NOMO-1 treated with dmso at 0.1 percent for 144 hours (cell line): ENCODE measurements around the gene HSFX2.
"Not testable (repeated sequence)": the region's sequence is repeated elsewhere in the genome, so short reads cannot be mapped to it uniquely, and the experiment has no call there.

Source experiments
- DNase-seq: peaks from one replicate; lab custom pipeline; 2025; ENCODE audit not compliant: unreplicated experiment; lab: John Stamatoyannopoulos, UW

HSFX2 gene

GRCh38 chrX:149590993-149591392 lies 4.1 kb downstream of the HSFX2 start:
- not testable (repeated sequence) for DNase-seq

DNA sequence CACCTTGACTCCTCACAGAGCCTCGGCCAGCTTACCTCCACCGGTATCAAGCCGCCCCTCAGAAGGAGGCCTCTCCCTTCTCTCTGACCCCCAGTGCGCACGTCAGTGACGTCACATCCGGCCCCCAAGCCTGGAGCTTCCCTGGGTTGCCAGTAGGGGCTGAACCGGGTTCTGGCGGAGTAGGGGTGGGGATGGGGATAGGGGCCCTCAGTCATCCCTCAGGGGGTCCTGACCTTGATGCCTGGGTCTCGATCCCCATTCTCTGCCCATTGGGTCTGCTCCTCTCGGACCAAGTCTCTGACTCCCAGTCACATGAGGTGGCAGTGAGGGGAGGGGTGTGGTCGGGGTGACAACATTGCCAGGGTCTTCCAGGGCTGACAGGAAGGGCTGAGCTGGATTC lies 7.8 kb downstream of the HSFX2 start, which contains the start of gene MAGEA9B:
Gene MAGEA9B, minus strand, starts transcription at position 101 of the 400 bp plus-strand sequence. CDS start 4,280 bp downstream, outside the sequence.
- DNase-seq, result not testable (repeated sequence)

DNA sequence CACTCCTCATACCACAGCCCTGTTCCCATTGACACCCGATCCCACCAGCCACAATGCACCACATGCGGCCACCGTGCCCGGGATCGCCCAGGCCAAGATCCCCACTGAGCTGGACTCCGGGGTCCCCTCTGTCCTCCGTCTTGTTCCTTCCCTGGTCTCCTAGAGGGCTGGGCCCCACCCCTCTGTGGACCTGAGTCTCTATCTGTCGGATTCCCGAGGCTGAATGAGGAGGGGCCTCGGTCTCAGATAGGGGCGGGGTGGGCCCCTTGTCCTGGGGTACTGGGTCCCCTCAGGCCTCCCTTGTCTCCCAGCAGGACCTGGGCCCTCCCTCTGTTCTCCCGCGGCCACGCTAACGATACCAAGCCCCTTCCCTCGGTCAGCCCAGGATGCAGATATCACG lies 9.5 kb downstream of the HSFX2 start:
- not testable (repeated sequence) for DNase-seq

GRCh38 chrX:149573456-149573855 lies 21.7 kb downstream of the HSFX2 start:
- not testable (repeated sequence) for DNase-seq

DNA sequence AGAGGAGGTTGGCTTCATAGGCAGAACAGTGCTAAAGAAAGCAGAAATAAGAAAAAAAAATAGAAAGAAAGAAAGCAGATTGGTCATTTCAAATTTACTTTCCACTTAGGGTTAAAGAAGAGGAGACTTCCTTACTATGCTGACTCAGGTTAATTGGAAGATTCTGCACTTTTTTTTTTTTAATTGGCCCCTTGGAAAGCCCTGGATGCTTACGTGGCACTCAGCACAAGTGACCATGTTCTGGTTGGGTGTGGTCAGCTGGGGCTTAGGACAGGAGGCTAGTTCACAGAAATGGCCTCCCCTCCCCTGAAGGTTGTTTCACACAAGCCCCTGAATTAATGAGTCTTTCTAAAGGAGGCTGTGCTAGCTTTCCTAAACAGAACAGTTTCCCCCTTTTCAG lies 22.4 kb downstream of the HSFX2 start:
- DNase-seq, result no peak

GRCh38 chrX:149571770-149572169 lies 23.3 kb downstream of the HSFX2 start:
- DNase-seq, result no peak

DNA sequence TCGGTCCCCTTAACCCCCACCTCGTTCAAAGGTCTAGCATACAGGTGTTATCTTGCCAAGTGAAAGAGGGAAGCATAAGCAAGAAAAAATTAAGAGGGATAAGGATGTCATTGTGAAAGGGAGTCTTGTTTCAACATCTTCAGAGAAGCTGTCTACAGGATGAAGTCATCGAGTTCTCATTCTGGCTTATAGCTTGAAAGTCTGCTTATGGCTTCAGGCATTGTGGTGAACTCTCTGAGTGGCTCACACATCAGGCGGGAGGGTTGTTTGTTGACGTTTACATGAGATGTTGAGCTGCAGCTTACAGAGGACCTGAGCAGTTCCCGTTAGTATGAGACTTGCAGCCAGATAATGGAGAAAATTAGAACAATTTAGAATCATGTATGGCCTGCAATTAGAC lies 24.4 kb downstream of the HSFX2 start:
- DNase-seq, result no peak

GRCh38 chrX:149569770-149570169 lies 25.3 kb downstream of the HSFX2 start:
- DNase-seq, result no peak

DNA sequence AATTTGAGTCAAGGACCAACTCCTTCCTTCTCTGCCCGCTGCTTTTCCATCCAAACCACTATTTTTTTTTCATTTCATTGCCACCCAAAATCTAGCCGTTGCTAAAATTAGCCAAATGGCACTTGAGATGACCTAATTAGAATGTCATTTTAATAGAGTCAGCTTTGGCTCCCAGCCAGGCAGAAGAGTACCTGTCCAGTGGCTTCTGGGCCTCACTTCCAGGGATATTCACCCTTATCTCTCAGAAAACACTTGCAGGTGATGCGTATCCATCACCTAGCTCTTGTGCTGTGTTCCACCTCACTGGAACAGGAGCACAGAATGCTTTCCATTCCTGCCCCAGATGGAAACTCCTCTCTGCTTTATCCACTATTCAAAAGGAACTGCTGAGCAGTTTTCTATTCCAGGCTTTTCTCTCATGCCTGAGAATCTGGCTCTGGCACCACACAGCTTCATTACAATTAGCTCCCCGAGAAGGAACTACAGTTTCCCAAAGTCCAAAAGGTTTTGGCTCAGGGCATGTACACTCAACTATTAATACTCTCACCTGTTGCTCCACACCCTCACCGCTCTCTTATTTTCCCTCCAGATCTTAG lies 26.3 kb downstream of the HSFX2 start:
- no peak for DNase-seq

DNA sequence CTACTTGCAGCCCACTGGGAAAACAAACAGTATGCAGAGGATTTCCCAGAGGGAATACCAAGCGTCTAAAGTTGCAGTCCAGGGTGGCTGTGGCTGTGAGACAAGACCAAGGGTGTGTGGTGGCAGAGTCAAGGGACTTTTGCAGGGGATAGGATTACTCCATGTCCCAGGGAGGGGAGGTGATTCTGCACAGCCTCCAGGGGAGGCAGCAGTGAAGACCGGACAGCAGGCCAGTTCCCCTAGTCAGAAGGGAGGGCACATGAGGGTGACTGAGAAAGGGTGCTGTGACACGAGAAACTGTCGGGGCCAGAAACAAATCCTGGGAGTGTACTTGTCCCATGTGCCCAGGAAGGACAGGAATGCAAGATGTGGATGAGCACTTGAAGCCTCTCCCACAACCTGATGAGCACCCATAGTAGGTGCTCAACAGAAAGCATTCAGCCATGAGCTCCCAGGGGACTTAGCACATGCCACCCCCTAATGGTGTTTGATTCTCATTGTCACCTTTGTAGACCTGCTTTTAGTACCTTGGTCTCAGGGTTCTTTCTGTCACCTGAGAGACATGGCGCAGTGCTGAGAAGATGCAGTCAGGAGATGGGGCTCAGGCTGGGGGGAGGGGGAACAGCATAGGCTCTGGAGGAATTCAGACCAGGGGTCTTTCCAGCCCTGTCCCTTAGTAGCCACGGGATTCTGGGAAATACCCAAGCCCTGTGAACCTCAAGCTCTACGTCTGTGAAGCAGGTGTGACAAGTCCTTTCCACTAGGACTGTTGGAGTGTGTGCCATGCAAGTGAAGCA lies 27.3 kb downstream of the HSFX2 start:
- DNase-seq, result no peak

DNA sequence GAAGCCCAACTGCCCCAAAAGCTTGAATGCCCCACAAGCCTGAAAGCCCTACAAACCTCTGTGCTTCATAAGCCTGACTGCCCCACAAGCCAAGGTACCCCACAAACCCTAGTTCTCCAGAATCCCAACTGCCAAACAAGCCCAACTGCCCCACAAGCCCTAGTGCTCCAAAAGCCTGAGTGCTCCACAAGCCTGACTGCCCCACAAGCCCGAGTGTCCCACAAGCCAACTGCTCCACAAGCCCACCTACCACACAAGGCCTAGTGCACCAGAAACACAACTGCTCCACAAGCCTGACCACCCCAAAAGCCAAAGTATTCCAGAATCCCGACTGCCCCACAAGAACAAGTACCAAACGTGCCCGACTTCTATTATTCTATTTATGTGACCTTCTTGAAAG lies 31.8 kb downstream of the HSFX2 start:
- DNase-seq, result no peak

DNA sequence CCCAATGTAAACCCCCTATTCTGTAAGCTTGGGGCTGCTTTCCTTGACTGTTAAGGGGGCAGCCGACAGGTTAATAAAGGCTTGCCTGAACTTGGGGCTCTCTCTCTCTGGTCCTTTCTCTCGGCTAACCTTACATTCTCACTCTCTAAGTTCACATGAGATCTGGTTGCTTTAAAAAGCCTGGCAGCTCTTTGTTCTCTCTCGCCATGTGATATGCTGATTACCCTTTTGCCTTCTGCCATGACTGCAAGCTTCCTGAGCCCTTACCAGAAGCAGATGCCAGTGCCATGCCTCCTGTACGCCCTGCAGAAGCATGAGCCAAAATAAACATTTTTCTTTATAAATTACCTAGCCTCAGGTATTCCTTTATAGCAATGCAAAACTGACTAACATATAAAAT lies 39.9 kb downstream of the HSFX2 start:
- DNase-seq, result not testable (repeated sequence)

DNA sequence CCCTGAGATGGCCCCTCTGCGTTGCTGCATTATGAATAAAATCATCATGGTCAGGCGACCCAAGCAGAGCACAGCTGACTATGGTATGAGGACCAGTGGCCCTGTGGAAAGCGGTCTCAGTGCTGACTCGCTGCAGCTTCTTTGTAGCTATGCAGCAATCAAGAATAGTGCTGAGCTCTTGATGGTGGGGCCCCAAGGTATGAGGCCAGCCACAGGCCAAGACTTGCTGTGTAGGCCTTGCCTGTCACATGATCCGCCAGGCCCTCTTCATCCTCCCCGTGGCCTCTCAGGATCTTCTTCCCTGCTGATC lies 43.2 kb downstream of the HSFX2 start:
- not testable (repeated sequence) for DNase-seq

DNA sequence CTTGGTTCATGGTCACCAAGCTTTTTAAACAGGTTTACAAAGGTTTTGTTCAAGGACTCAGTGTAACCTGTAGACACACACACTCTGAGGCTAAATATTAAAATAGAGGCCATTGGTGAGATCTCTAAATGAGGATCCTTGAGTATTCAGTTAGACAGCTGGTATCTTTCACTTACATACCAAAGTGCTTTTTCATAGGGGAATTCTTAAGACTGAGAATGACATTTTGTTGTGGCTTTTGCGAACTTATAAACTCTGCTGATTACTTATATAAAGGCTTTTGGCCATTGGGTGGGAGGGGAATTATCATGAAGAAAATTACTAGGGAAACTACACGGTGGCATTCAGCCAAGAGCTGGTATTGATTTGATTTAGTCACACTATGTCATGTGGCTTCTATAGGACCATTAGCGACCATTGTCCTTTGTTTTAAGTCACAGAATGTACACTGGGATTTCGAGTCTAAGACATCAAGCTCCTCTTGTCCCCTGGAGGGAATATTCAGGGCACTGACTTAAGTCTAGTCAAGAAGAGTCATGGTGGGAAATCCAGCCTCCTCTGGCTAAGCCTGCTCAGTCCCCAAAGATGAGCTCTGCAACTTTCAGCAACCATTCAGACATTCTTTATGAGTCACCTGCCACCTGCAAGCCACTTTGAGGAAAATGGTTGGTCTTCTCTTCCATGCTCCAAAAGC lies 43.7 kb downstream of the HSFX2 start:
- not testable (repeated sequence) for DNase-seq

DNA sequence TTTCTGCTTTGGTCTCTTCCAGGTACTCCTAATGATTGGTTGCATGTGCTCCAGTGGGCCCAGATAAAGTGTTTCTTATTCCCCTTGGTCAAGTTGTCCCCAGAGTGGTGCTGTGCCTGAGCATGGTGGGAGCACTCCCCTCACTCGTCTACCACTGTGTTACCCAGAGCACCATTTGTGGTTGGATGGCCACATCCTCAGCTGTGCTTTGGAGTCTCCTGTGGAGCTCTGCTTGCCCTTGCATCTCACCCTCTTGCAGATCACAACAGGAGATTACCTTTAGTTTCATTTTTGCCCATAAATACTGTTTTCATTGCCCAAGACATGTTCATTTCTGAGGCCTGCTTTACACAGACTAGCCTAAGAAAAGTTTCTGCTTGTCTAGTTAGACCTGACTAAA lies 44.7 kb downstream of the HSFX2 start:
- DNase-seq, result not testable (repeated sequence)

DNA sequence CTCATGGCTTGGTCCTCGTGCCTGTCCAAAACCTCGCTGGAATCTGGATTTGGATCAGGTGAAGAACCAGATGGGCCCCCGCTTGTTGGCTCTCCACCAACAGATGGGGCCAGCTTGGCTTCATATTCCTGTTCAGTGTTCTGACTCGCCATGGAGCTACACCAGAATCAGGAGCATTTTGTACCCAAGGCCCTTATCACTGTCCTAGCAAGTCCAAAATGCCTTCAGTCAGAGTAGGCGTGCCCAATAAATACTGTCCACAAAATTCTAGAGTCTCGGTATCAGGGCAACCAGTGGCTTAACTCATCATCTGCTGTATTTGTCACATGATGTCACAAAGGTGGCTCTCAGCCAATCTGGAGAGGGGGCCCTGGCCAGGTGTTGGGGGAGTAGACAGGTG lies 45.4 kb downstream of the HSFX2 start, which contains the start of gene HSFX3:
Gene HSFX3, minus strand, starts transcription at position 224 of the 400 bp plus-strand sequence. Its CDS starts 72 bp downstream, at position 152.
- DNase-seq, result not testable (repeated sequence)

DNA sequence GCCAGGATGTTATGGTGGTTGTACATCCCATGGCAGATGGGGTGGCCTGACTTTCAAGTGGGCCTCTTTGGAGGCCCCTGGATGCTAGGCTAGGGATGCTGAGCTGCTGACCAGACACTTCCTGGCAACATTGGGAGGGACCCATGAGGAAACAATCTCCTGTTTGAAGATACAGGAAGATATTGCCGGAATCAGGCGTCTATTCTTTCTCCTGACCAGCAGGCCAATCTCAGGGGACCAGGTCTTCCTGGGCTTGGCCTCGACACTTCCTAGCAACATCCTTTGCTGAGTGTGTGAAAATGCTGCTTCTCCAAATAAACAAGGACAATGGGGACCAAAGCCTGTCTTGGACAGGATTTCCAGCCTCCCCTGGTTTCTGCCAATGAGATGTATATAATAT lies 47.3 kb downstream of the HSFX2 start:
- not testable (repeated sequence) for DNase-seq

DNA sequence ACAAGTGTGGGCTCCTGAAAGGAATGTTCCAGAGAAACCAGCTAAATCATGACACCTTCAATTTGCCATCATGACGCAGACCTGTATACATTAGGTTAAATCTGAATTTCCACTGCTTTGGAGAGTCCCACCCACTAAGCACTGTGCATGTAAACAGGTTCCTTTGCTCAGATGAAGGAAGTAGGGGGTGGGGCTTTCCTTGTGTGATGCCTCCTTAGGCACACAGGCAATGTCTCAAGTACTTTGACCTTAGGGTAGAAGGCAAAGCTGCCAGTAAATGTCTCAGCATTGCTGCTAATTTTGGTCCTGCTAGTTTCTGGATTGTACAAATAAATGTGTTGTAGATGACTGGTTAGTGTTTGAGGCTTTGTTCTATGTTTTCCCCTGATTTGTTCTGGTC lies 48.2 kb downstream of the HSFX2 start:
- DNase-seq, result not testable (repeated sequence)

- DNase-seq, result not testable (repeated sequence)
Measured at GRCh38 chrX:149545545-149546543, 49.3 kb downstream of the HSFX2 start.
